ENCODE measurements around the gene ZBTB20.

The ZBTB20 gene

GRCh38 chr3:114344492-114344891 lies 802.6 kb downstream of the ZBTB20 start:
- no peak for DNase-seq

GRCh38 chr3:114338651-114339357 lies 808.3 kb downstream of the ZBTB20 start:
- no peak for DNase-seq

DNA sequence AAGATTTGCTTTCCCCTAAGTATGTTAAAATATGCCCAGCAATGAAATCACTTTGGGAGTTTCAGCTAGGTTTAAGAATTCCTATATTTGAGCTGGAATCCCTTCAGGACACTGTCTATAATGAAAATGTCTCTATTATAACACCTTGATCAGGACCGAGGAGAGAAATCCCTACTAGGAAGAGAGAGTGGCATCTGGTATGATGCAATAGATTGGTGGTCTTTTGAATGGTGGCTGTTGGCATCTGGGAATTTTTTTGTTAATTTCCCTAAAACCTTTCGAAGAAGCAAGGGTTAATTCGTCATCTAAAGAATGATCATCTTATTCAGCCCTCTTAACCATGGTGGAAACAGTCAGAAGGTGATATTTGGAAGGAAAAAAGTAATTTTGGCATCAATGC lies 810.2 kb downstream of the ZBTB20 start:
- DNase-seq: no peak

- peak in 1 of 2 experiments; percentile 24 for DNase-seq
These were observed 810.9 kb downstream of the ZBTB20 start for GRCh38 chr3:114336122-114336697.

DNA sequence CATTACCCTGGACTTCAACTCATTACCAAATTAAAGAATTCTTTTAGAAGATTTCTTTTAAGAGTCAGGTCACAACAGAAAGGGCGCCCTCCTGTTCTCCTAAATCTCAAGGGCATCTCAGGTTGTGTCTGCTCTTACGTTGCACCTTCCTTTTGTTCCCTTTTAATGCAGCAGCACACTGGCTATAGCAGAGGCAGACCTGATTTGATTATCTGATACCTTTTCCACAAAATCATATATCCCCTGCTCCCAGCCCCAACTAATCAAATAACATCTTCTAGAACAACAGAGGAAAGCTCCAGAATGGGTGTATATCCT lies 813.2 kb downstream of the ZBTB20 start:
- DNase-seq: no peak

GRCh38 chr3:114333180-114333922 lies 813.7 kb downstream of the ZBTB20 start:
- no peak for DNase-seq

DNA sequence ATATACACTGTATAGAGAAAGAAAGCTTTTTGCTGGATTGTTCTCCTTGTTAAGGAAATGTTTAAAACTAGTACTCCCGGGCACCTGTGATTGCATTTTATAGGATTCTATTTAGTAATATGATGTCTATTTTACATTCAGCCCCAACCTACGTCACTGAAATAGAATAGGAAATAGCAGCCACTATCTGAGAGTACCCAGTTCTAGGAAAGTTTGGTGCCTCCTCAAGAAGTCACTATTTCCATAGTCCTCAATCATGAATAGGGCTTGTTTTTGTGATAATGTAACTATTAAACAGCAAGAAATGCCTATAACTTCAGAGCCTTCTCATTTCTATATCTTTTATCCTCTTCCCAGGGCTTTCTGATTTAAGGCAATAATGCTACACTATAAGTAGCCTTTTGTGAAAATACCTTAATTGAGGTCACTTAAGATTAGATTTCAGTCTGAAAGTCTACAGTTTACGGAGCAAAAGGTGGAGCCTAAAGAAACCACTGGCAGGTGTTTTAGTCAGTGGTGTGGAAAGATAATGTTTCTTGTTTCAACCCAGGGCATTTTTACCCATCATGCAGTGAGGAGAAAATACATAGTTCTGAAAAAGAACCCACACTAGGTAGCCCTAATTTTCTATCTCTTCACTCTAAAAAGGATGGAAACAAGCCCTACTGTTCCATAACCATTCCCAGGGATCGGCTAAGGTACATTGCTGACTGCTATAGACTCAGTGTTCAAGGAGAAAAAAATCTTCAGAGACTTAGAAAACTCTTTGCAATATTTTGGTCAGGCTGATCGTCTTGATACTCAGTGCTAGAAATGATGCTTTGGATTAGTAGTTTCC lies 814.5 kb downstream of the ZBTB20 start:
- DNase-seq: no peak

GRCh38 chr3:114331710-114332109 lies 815.4 kb downstream of the ZBTB20 start:
- DNase-seq: no peak

GRCh38 chr3:114331007-114331406 lies 816.1 kb downstream of the ZBTB20 start:
- no peak for DNase-seq

GRCh38 chr3:114329823-114330222 lies 817.3 kb downstream of the ZBTB20 start:
- no peak for DNase-seq

DNA sequence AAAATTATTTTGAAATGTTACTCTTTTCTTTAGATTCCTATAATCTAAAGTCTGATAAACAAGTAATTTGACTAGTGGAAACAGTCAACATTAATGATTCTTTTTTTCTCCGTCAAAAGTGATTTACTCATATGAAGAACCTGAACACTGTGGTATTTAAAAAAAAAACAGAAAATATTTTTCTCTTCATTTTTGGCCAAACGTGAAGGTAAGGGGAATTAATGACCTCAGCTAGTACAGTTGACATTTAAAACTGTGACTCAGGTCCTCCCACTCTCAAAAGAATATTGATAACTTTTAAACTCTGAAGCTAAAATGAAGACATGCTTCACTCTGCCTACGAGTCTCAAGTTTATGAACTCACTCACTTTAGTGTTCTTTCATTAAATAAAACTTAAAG lies 818.7 kb downstream of the ZBTB20 start:
- no peak for DNase-seq

GRCh38 chr3:114327665-114328064 lies 819.4 kb downstream of the ZBTB20 start:
- no peak for DNase-seq

GRCh38 chr3:114323546-114324254 lies 823.4 kb downstream of the ZBTB20 start:
- no peak for DNase-seq

DNA sequence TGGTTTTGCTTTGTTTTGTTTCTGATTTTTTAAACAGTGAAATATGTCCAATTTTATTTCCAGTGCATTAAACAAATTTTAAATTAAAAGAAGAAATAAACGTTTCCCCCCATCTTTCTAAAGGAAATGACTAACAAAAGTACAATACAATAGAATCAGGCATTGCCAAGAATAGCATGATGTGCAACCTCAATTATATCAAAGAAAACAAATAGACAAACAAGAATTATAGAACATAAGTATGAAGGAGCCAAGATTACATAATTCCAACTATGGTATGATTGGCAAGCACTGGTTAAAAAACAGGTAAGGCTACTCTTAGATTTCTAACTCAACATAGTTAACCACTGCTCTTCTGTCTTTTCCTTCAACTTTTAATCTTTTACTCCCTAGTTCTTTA lies 826.8 kb downstream of the ZBTB20 start:
- no peak for DNase-seq

GRCh38 chr3:114319453-114319852 lies 827.6 kb downstream of the ZBTB20 start:
- DNase-seq: no peak

GRCh38 chr3:114318295-114318694 lies 828.8 kb downstream of the ZBTB20 start:
- no peak for DNase-seq

DNA sequence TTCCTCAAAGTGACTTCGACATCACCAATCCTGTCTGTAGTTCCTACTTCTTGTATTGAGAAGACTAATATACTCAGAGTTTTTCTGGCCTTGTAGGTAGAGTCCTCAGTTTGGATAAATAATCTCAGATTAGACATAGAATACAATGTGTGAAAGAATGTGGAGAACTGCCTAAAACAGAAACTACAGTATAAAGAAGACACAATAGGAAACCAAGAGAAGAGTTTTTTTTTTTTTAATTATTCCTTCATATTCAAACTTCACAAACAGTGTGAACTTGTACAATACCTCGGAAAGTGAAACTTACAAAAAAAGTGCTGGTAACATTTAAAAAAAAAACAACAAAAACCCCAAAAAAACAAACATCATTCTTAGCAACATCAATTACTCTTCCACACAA lies 832.8 kb downstream of the ZBTB20 start:
- DNase-seq: no peak

DNA sequence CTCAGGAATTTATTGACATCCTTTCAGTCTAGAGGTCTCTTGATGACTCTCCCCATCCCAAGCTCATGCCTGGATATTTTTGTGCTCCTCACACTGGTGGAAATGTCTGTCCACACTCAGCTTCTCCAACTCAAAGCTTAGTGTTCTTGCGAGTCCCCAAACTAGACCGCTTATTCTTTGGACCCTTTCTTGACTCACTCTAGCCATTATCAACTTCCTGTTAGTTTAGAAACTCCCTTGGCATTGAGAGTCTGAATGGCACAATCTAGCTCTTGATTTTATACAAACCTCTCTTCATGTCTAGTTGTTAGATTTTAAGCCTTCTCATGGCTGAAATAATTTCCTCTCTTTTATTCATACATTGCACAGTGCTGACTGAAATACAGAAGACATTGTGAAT lies 833.7 kb downstream of the ZBTB20 start:
- no peak for DNase-seq

DNA sequence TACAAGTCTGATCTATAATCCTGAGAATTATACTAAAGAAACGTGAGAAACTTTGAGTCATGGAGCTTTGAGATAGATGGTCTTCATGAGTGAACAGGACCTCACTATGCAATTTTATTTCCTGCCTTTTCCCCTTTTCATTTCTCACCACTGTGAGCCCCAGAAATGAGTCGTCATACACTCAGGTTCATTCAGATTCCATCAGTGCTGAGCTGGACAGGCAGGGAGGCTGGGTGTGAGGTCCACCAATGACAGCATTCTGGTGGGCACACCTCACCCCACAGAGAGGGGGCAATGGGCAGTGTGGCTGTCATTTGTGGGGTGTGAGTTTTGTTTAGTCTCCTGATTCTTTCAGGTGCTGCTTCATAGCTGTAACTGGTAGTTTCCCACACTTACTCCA lies 836.4 kb downstream of the ZBTB20 start:
- no peak for DNase-seq

DNA sequence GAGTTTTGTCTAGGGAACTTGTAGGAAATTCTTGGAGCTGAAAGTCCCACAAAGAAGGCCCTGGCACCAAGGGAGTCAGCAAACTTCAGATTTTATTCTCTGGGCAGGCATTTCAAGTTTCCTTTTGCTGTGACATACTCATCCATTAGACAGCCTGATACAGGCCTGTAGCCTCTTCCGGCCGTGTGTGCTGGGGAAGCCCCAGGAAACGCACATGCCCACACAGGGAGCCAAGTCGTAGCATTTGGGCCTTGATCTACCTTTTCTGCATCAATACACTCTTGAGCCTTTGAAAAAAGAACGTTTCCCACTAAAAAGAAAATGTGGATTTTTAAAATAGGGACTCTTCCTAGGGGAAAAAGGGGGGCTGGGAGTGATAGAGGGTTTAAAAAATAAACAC lies 838.3 kb downstream of the ZBTB20 start:
- no peak for DNase-seq

GRCh38 chr3:114308377-114308776 lies 838.7 kb downstream of the ZBTB20 start:
- DNase-seq: no peak

DNA sequence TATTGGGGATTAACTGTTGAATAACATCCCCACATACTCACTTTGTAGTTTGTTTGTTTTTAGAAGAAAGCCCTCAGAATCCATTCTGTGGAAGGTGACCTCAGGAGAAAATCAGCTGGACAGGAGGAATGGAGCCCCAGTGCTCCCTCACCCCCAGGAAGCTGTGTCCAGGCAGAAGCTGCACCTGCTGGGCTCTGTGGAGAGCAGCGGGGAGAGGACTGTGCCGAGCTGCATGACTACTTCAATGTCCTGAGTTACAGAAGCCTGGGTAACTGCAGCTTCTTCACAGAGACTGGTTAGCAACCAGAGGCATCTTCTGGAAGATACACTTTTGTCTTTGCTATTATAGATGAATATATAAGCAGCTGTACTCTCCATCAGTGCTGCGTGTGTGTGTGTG lies 839.3 kb downstream of the ZBTB20 start:
- no peak for DNase-seq
